Measurements from ENCODE around the gene SLC6A6. TPM values are rescaled to one million over a fixed set of nuclear protein-coding genes. Genes with fewer than 3 reads are reported as not detected.

SLC6A6 gene
- total RNA-seq, 2 experiments from 2014 or later: 38.6 to 38.7 TPM

DNA sequence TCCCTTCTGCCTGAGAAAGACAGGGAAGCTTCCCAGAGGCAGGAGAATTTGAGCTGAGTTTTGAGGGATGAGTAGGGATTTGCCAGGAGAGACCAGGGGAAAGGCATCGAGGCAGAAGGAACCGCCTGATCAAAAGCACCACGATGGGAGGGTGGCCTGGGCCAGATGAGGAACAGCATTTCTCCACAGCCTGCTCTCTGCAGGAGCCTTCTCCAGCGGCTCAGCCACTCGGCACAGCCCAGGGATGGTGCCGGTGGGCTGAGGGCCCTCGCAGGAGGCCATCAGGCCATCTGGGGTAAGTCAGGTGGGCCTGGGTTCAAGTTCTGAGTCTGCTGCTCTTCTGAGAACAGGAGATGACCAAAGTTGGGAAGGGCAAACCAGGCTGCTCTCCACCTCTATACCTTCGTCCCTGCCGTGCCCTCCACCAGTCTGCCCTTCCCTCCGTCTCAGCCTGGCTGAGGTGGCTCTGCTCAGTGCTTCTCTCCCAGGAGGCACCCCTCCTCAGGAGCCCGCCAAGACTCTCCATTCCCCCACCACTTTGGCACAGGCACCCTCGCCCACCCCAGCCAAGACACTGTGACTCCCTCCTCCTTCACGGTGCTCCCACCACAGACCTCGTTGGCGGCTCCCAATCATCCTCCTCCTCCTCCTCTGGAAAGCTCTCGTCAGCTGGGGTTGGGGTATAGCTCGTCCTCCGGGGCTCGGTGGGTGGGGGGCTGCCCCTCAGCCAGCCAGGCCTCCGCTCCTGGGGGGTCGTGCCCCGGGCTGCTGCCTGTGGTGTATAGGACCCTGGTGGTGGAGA, 102.8 kb downstream of the SLC6A6 start:
- DNase-seq: no peak
- no peaks in the 10 kb centered on the region for H3K36me3 Mint-ChIP-seq
- H3K27me3 Mint-ChIP-seq: no peaks in the 10 kb centered on the region
- peaks cover 3% of the 10 kb centered on the region for H3K4me1 Mint-ChIP-seq
- peaks cover 10% of the 10 kb centered on the region for H3K9me3 Mint-ChIP-seq
- no peak overlapping the region for H3K4me3 Mint-ChIP-seq
- no peak overlapping the region for H3K27ac Mint-ChIP-seq

GRCh38 chr3:14505803-14506500, 103.5 kb downstream of the SLC6A6 start:
- no peak for DNase-seq
- H3K27me3 Mint-ChIP-seq: no peaks in the 10 kb centered on the region
- H3K9me3 Mint-ChIP-seq: peaks cover 10% of the 10 kb centered on the region
- no peaks in the 10 kb centered on the region for H3K36me3 Mint-ChIP-seq
- H3K4me3 Mint-ChIP-seq: no peak overlapping the region
- H3K4me1 Mint-ChIP-seq: peaks cover 3% of the 10 kb centered on the region
- no peak overlapping the region for H3K27ac Mint-ChIP-seq

- DNase-seq: no peak
- H3K27ac Mint-ChIP-seq: no peak overlapping the region
- peaks cover 3% of the 10 kb centered on the region for H3K4me1 Mint-ChIP-seq
- H3K36me3 Mint-ChIP-seq: no peaks in the 10 kb centered on the region
- H3K4me3 Mint-ChIP-seq: no peak overlapping the region
- no peaks in the 10 kb centered on the region for H3K27me3 Mint-ChIP-seq
- H3K9me3 Mint-ChIP-seq: peaks cover 8% of the 10 kb centered on the region
Observed at GRCh38 chr3:14506626-14507304, 104.4 kb downstream of the SLC6A6 start.

DNA sequence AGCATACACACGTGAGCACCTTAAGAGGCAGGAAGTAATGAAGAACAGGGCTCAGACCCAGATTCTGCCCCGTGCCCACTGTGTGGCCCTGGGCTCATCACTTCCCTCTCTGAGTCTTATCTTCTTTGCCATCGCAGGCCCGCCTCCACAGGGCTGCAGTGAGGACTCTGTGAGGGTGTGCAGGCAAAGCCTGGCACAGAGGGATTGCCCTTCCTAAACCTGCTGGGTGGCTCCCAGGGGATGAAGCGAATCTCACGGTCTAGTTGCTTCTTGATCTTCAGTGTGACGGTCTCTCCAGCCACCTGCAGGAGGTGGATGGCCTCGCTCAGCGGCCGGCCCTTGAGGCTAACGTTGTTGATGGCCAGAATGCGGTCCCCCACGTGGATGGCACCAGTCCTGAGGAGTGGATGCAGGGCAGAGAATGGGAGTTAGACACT, 104.9 kb downstream of the SLC6A6 start:
- H3K4me3 Mint-ChIP-seq: no peak overlapping the region
- no peaks in the 10 kb centered on the region for H3K36me3 Mint-ChIP-seq
- peaks cover 8% of the 10 kb centered on the region for H3K9me3 Mint-ChIP-seq
- H3K27ac Mint-ChIP-seq: no peak overlapping the region
- H3K4me1 Mint-ChIP-seq: peaks cover 3% of the 10 kb centered on the region
- no peak for DNase-seq
- H3K27me3 Mint-ChIP-seq: no peaks in the 10 kb centered on the region

GRCh38 chr3:14507757-14508504, 105.5 kb downstream of the SLC6A6 start:
- Mint-ChIP-seq H3K36me3 (no peaks in the 10 kb centered on the region), H3K27me3 (no peaks in the 10 kb centered on the region), H3K9me3 (peaks cover 6% of the 10 kb centered on the region), H3K4me1 (peaks cover 3% of the 10 kb centered on the region), H3K4me3 (no peak overlapping the region), H3K27ac (no peak overlapping the region)
- DNase-seq: no peak

GRCh38 chr3:14508505-14508819, 106.1 kb downstream of the SLC6A6 start:
- no peak overlapping the region for H3K4me3 Mint-ChIP-seq
- no peaks in the 10 kb centered on the region for H3K27me3 Mint-ChIP-seq
- no peak overlapping the region for H3K27ac Mint-ChIP-seq
- DNase-seq: no peak
- peaks cover under 1% of the 10 kb centered on the region for H3K9me3 Mint-ChIP-seq
- H3K4me1 Mint-ChIP-seq: peaks cover 3% of the 10 kb centered on the region
- no peaks in the 10 kb centered on the region for H3K36me3 Mint-ChIP-seq

DNA sequence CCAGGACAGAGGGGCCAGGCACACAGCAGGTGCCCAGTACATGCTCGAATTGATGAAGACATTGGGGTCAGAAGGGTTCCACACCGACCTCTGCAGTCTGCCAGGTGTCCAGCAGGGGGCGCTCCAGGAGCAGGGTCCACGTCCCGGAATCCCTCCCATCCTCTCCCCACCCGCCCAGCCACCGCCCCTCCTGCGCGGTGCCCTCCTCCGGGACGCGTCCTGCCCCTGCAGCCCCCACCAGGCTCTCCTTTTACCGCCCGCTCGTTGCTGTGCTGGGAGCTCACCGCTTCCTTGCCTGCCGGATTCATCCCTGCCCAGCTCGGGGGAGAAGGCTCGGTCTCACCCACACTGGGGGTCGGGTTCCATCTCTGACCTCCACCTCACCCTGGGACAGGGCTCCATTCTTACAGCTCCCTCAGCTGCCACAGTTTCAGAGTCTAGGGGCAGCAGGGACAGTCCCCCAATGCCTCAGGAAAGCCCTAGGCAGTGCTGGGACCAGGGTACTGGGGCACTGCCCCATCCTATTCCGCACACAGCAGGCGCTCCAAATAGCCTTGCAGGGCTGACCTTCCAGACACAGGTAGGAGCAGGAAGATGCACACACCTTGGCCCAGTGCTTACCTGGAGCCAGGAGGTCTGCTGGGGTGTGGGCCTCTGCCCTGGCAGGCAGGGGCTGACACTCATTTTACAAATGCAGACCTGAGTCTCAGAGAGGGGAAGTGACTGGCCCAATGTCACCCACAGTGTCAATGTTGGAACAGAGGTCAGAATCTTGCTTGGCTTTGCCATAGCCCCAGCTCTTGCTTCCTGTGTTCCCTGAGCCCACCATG, 106.8 kb downstream of the SLC6A6 start:
- H3K4me3 Mint-ChIP-seq: no peak overlapping the region
- H3K27ac Mint-ChIP-seq: no peak overlapping the region

GRCh38 chr3:14509796-14510100, 107.3 kb downstream of the SLC6A6 start:
- H3K36me3 Mint-ChIP-seq: no peaks in the 10 kb centered on the region
- peaks cover 3% of the 10 kb centered on the region for H3K4me1 Mint-ChIP-seq
- no peaks in the 10 kb centered on the region for H3K9me3 Mint-ChIP-seq
- H3K27ac Mint-ChIP-seq: no peak overlapping the region
- DNase-seq: no peak
- H3K4me3 Mint-ChIP-seq: no peak overlapping the region
- H3K27me3 Mint-ChIP-seq: no peaks in the 10 kb centered on the region

More for the DNA sequence above, 106.8 kb downstream of the SLC6A6 start:
- Mint-ChIP-seq H3K9me3 (no peaks in the 10 kb centered on the region), H3K4me1 (peaks cover 3% of the 10 kb centered on the region), H3K36me3 (no peaks in the 10 kb centered on the region), H3K27me3 (no peaks in the 10 kb centered on the region)
- DNase-seq: peak; percentile 71

GRCh38 chr3:14510838-14511622, 108.6 kb downstream of the SLC6A6 start:
- DNase-seq: no peak

GRCh38 chr3:14511623-14512280, 109.3 kb downstream of the SLC6A6 start:
- Mint-ChIP-seq H3K27me3 (no peaks in the 10 kb centered on the region), H3K4me3 (no peak overlapping the region), H3K4me1 (peaks cover 3% of the 10 kb centered on the region), H3K36me3 (no peaks in the 10 kb centered on the region), H3K27ac (no peak overlapping the region), H3K9me3 (no peaks in the 10 kb centered on the region)
- no peak for DNase-seq

More at GRCh38 chr3:14510838-14511622, 108.6 kb downstream of the SLC6A6 start:
- no peak overlapping the region for H3K27ac Mint-ChIP-seq
- H3K36me3 Mint-ChIP-seq: no peaks in the 10 kb centered on the region
- no peaks in the 10 kb centered on the region for H3K27me3 Mint-ChIP-seq
- no peaks in the 10 kb centered on the region for H3K9me3 Mint-ChIP-seq
- H3K4me3 Mint-ChIP-seq: no peak overlapping the region
- peaks cover 3% of the 10 kb centered on the region for H3K4me1 Mint-ChIP-seq

DNA sequence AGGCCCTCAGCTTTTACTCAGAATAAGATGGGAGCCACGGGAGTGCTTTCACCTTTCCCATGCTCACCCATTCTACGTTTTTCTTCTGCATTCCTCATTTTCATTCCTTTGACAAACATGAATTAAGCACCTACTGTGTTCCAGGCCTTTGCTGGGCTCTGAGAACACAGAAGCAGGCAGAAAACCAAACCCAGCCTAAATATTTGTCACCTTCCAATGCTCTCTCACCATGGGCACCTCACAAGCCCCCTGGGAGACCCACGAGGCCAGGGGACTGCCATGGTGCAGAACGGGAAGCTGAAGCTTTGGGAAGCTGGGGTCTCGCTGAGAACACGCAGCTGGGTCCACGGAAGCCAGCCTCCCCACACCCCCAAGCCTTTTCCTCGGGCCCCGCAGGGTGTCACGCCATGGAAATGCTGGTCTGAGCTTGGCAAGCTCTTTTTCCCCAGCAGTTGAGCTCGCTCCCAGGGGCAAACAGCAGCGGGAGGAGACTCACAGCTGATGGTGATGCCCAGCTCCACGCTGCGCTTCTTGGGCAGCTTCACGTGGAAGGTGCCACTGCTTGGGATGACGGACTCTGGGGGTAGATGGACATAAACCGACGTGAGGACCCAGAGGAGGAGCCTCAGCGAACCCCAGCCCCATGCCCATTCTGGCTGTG, 110.0 kb downstream of the SLC6A6 start:
- Mint-ChIP-seq H3K36me3 (no peaks in the 10 kb centered on the region), H3K4me3 (no peak overlapping the region), H3K4me1 (peaks cover 3% of the 10 kb centered on the region), H3K27me3 (no peaks in the 10 kb centered on the region), H3K27ac (no peak overlapping the region), H3K9me3 (no peaks in the 10 kb centered on the region)
- no peak for DNase-seq

GRCh38 chr3:14512942-14513327, 110.5 kb downstream of the SLC6A6 start:
- Mint-ChIP-seq H3K27me3 (no peaks in the 10 kb centered on the region), H3K36me3 (no peaks in the 10 kb centered on the region), H3K4me3 (no peak overlapping the region), H3K27ac (no peak overlapping the region), H3K4me1 (peaks cover 3% of the 10 kb centered on the region), H3K9me3 (no peaks in the 10 kb centered on the region)
- DNase-seq: no peak
